ENCODE data around the gene TMEM198. TPM values are rescaled to one million over a fixed set of nuclear protein-coding genes. Genes with fewer than 3 reads are reported as not detected.

The TMEM198 gene
- total RNA-seq, 2 donors from 2014 or later = 3.3 to 5.7 TPM

DNA sequence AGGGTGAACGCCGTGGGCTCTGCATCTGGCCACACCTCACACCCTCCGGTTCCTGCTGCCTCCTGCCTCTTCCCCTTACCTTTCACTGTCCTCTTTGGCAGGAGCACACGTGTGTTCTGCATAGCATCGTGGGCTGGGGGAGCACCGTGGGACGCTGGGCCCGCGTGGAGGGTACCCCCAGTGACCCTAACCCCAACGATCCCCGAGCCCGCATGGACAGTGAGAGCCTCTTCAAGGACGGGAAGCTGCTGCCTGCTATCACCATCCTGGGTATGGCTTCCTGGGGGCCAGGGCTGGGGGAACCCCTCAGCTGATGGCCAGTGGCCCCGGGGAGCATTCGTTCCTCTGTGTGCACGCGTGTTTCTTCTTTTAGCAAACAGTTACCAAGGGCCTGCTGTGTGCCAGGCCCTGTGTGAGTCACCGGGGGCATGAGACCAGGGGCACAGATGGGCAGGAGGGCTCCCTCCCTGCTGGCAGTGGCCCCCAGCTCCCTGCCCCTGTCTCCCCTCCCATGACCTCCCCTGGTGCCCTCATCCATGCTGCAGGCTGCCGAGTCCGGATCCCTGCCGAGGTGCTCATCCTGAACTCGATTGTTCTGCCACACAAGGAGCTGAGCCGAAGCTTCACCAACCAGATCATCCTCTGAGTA is 37.6 kb upstream of the TMEM198 start:
- Histone ChIP-seq H3K4me3 (no peak overlapping the region), H3K9me3 (no peaks in the 10 kb centered on the region), H3K4me1 (peaks cover 22% of the 10 kb centered on the region), H3K36me3 (replicated peaks in 1 of 2; ENCODE audit: insufficient read depth in 1 of 2, low read depth in 2 of 2) (peaks cover 0 to 15% of the 10 kb centered on the region in 2 donors), H3K27me3 (peaks cover 0 to 10% of the 10 kb centered on the region in 2 donors), H3K27ac (no peak overlapping the region)
- no peak for DNase-seq
- ATAC-seq = no peak
- WGBS, 2 donors = 88 to 90% methylated on average over 13 to 23 of the region's 23 CpGs
- no peak for TF ChIP-seq POLR2A (IDR thresholded peaks at IDR 0.05)
- TF ChIP-seq, protein P1, sequence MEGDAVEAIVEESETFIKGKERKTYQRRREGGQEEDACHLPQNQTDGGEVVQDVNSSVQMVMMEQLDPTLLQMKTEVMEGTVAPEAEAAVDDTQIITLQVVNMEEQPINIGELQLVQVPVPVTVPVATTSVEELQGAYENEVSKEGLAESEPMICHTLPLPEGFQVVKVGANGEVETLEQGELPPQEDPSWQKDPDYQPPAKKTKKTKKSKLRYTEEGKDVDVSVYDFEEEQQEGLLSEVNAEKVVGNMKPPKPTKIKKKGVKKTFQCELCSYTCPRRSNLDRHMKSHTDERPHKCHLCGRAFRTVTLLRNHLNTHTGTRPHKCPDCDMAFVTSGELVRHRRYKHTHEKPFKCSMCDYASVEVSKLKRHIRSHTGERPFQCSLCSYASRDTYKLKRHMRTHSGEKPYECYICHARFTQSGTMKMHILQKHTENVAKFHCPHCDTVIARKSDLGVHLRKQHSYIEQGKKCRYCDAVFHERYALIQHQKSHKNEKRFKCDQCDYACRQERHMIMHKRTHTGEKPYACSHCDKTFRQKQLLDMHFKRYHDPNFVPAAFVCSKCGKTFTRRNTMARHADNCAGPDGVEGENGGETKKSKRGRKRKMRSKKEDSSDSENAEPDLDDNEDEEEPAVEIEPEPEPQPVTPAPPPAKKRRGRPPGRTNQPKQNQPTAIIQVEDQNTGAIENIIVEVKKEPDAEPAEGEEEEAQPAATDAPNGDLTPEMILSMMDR (IDR thresholded peaks at IDR 0.05) = no peak
- intact Hi-C loops (cut with DNase I) = no loop called here

DNA sequence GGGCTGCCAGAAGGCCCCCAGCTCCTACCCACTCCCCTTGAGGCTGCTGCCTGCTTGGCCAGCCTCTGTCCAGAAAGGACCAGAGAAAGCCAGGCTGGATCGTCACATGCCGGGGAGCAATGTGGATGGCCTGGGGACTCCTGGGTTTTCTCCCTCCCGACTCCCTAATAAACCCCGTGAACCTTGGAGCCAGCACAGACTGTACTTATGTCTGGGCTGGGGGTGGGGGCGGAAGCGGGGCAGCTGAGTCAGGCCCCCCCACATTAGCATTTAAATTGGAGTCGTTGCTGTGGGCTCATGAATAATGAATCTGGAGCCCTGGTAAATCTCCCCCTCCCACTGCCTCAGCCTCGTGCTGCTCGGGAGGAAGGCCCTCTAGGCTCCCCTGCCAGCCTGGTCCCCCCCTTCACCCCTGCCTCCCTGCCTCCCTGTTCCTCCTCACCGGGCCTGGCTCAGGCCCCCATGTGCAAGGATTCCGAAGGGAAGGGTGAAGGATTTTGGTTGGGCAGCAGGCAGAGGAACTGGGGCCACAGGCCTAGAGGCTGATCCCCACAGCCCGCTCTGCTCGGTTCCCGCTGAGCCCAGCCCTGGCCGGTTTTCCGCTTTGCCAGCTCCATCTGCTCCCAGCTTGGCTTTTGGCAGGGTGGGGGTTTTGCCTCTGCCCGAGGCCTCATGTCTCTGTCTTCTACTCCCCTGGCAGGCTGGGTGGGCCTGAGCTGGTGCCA is 36.9 kb upstream of the TMEM198 start:
- ATAC-seq (no peak), DNase-seq (no peak)
- TF ChIP-seq, protein P1 (IDR thresholded peaks at IDR 0.05) = no peak
- TF ChIP-seq POLR2A (IDR thresholded peaks at IDR 0.05) = no peak
- no peak overlapping the region for H3K27ac ChIP-seq
- H3K27me3 ChIP-seq = peaks cover 0 to 10% of the 10 kb centered on the region in 2 donors
- WGBS, 2 donors = 66 to 82% methylated on average over 13 to 16 of the region's 17 CpGs
- intact Hi-C loops (cut with DNase I) = no loop called here
- H3K4me1 ChIP-seq = peaks cover 16% of the 10 kb centered on the region
- H3K36me3 ChIP-seq (replicated peaks in 1 of 2; ENCODE audit: insufficient read depth in 1 of 2, low read depth in 2 of 2) = peaks cover 0 to 15% of the 10 kb centered on the region in 2 donors
- no peaks in the 10 kb centered on the region for H3K9me3 ChIP-seq
- no peak overlapping the region for H3K4me3 ChIP-seq

DNA sequence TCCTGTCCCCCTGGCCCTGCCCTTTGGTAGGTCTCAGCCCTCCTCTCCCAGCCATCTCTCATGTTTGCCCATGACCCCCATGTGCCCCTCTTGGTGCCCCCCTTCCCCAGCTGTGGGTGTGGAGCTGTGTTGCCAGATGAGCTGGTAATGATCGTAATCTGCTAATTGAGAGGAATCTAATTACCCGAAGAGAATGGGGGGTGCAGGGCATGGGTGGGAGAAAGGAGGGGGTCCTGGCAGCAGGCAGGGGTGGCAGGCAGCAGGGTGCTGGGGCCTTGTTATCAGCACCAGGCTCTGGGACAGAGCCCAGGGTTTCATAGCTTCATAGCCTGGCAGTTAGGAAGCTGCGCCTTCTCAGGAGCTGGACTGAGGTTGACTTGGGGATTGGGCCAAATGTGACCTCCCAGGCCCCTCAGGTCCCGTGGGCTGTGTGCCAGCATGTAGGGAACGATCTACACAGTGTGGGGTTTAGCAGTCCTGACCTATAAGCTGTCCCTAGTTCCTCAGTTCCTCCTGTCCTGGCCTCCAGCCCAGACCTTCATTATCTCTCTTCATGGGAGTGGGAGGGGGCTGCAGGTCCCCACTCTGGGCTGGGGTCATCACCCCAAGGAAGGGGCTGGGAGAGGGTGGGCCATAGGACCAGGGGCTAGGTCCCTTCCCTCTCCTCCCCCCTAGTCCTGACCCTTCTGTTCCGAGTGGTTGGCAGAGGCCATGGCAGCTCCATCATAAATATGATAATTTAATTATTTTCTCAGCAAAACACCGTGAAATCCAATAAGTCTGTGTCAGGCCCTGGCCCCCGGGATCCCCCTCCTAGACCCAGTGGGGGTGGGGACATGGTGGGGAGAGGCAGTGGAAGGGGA is 36.0 kb upstream of the TMEM198 start:
- ATAC-seq = no peak
- Histone ChIP-seq H3K36me3 (replicated peaks in 1 of 2; ENCODE audit: insufficient read depth in 1 of 2, low read depth in 2 of 2) (peaks cover 0 to 15% of the 10 kb centered on the region in 2 donors), H3K9me3 (no peaks in the 10 kb centered on the region), H3K4me1 (peaks cover 19% of the 10 kb centered on the region), H3K27me3 (peaks cover 0 to 10% of the 10 kb centered on the region in 2 donors), H3K27ac (no peak overlapping the region), H3K4me3 (no peak overlapping the region)
- no peak for DNase-seq
- 42 to 48% methylated on average over 6 to 8 of the region's 8 CpGs for WGBS, 2 donors
- intact Hi-C loops (cut with DNase I) = no loop called here
- TF ChIP-seq POLR2A (IDR thresholded peaks at IDR 0.05) = no peak
- TF ChIP-seq, protein P1 (IDR thresholded peaks at IDR 0.05) = no peak

DNA sequence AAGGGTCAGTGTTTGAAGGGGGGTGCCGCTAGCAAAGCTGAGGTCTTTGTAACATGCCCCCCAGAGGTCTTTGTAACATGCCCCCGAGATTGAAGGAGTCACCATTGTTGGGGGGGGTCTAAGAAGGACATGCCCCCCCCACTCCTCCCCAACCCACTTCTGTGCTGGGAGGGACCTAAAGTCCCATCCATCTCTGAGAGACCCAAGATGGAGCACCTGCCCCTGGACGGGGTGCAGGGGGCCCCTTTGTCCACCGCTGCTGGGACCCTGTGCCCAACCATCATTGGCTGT is 35.4 kb upstream of the TMEM198 start:
- DNase-seq = no peak
- no peaks in the 10 kb centered on the region for H3K9me3 ChIP-seq
- WGBS, 2 donors = 69 to 88% methylated on average over 2 to 4 of the region's 4 CpGs
- H3K27ac ChIP-seq = no peak overlapping the region
- no peak for TF ChIP-seq POLR2A (IDR thresholded peaks at IDR 0.05)
- TF ChIP-seq, protein P1 (IDR thresholded peaks at IDR 0.05) = no peak
- peaks cover 21% of the 10 kb centered on the region for H3K4me1 ChIP-seq
- no peak overlapping the region for H3K4me3 ChIP-seq
- no peak for ATAC-seq
- H3K27me3 ChIP-seq = peaks cover 0 to 12% of the 10 kb centered on the region in 2 donors
- intact Hi-C loops (cut with DNase I) = no loop called here
- peaks cover 0 to 14% of the 10 kb centered on the region in 2 donors for H3K36me3 ChIP-seq (replicated peaks in 1 of 2; ENCODE audit: insufficient read depth in 1 of 2, low read depth in 2 of 2)
